Tibial nerve (tissue), 4 donors: ENCODE data around the gene RANBP3. TPM values are rescaled to one million over a fixed set of nuclear protein-coding genes. Genes with fewer than 3 reads are reported as not detected.

ENCODE experiments used
- DNase-seq, 2 donors: peaks; one replicate each; pipeline ENCODE4 v3.0.0-alpha.2; 2019; ENCODE audit warnings: low spot score in 2 of 2
- H3K27ac ChIP-seq, 4 donors: fragments of 200-600 bp; sonication (generic) in 3 of 4; one replicate each; pipeline ENCODE4 v1.5.1; 2017 to 2019; ENCODE audit warnings: mild to moderate bottlenecking in 1 of 4
- H3K27me3 ChIP-seq, 2 donors: fragments of 200-600 bp; sonication (generic) in 1 of 2; one replicate each; pipeline versions ENCODE4 v1.5.1 to v1.6.0; 2017 to 2019
- H3K36me3 ChIP-seq, 3 donors: fragments of 200-600 bp; sonication (generic); one replicate each; pipeline ENCODE4 v1.5.1; 2018 to 2019
- H3K4me1 ChIP-seq, 4 donors: fragments of 200-600 bp; sonication (generic) in 3 of 4; one replicate each; pipeline ENCODE4 v1.5.1; 2017 to 2019
- H3K4me3 ChIP-seq, 4 donors: fragments of 200-600 bp; sonication (generic) in 3 of 4; one replicate each; pipeline ENCODE4 v1.5.1; 2017 to 2019; ENCODE audit warnings: mild to moderate bottlenecking in 1 of 4, moderate library complexity in 1 of 4
- H3K9me3 ChIP-seq, 4 donors: fragments of 200-600 bp; sonication (generic) in 3 of 4; one replicate each; pipeline ENCODE4 v1.5.1; 2017 to 2019
- EP300 ChIP-seq, 2 donors: sonication (generic); formaldehyde crosslinking; IDR thresholded peaks; one replicate each; pipeline ENCODE4 v1.6.1; 2017; ENCODE audit warnings: antibody characterized with exemption in 2 of 2, mild to moderate bottlenecking in 1 of 2
- POLR2A ChIP-seq, 2 donors: fragments of 450-650 bp; IDR thresholded peaks; one replicate each; pipeline ENCODE4 v1.6.1; 2017; ENCODE audit warnings: antibody characterized with exemption in 2 of 2, mild to moderate bottlenecking in 2 of 2, moderate library complexity in 2 of 2
- WGBS, 2 donors: methylation state at CpG; one replicate each; pipeline ENCODE4 v1.1.5; 2018; 5-methylcytosine and 5-hydroxymethylcytosine counted together
- total RNA-seq, 4 donors: library from RNA; depleted of rRNA; stranded (reverse); fragments of >200 nt; gene quantifications; one replicate each; pipeline ENCODE4 v1.1.0, GENCODE V29; 2016
- TF ChIP-seq, protein P1 (sequence below), 5 experiments: fragments of 200-600 bp in 3 of 5; fragments of 450-650 bp in 2 of 5; sonication (generic) in 3 of 5; IDR thresholded peaks; one replicate each; pipeline ENCODE4 v1.5.1; 2016 to 2019; ENCODE audit warnings: antibody characterized with exemption in 5 of 5, mild to moderate bottlenecking in 3 of 5, moderate library complexity in 2 of 5

RANBP3 gene
- total RNA-seq, 4 donors from 2014 or later, result 75.4 to 129 (median 95.6) TPM

DNA sequence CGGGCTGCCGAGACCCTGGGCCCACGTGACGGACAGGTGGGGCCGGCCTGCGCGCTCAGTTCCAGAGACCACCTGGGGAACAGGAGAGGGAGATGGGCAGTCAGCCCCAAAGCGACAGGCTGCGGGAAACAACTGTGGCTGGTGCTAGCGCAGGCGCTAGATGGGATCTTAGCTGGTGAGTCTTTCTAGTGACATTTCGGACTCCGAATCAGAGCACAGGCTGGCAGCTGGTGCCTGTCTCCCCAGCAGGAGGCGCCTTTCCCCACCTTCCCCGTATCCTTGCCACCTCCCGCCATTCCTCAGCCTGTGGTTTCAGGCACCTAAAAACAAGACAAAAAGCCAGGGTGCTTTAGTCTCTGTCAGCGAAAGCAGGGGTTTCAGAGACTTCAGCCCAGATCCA lies 19.4 kb upstream of the RANBP3 start:
- DNase-seq, result no peak
- Histone ChIP-seq H3K4me1 (peaks cover 0 to 8% (median 0%) of the 10 kb centered on the region in 4 donors), H3K9me3 (no peaks in the 10 kb centered on the region), H3K27ac (no peak overlapping the region), H3K36me3 (peaks cover 0 to 86% (median 0%) of the 10 kb centered on the region in 3 donors), H3K4me3 (no peak overlapping the region), H3K27me3 (no peaks in the 10 kb centered on the region)
- TF ChIP-seq, protein P1, sequence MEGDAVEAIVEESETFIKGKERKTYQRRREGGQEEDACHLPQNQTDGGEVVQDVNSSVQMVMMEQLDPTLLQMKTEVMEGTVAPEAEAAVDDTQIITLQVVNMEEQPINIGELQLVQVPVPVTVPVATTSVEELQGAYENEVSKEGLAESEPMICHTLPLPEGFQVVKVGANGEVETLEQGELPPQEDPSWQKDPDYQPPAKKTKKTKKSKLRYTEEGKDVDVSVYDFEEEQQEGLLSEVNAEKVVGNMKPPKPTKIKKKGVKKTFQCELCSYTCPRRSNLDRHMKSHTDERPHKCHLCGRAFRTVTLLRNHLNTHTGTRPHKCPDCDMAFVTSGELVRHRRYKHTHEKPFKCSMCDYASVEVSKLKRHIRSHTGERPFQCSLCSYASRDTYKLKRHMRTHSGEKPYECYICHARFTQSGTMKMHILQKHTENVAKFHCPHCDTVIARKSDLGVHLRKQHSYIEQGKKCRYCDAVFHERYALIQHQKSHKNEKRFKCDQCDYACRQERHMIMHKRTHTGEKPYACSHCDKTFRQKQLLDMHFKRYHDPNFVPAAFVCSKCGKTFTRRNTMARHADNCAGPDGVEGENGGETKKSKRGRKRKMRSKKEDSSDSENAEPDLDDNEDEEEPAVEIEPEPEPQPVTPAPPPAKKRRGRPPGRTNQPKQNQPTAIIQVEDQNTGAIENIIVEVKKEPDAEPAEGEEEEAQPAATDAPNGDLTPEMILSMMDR (IDR thresholded peaks at IDR 0.05), result no peak
- TF ChIP-seq EP300 (IDR thresholded peaks at IDR 0.05) (no peak), POLR2A (IDR thresholded peaks at IDR 0.05) (no peak)
- WGBS, 2 donors, result 79 to 87% methylated on average over 17 of the region's 17 CpGs

DNA sequence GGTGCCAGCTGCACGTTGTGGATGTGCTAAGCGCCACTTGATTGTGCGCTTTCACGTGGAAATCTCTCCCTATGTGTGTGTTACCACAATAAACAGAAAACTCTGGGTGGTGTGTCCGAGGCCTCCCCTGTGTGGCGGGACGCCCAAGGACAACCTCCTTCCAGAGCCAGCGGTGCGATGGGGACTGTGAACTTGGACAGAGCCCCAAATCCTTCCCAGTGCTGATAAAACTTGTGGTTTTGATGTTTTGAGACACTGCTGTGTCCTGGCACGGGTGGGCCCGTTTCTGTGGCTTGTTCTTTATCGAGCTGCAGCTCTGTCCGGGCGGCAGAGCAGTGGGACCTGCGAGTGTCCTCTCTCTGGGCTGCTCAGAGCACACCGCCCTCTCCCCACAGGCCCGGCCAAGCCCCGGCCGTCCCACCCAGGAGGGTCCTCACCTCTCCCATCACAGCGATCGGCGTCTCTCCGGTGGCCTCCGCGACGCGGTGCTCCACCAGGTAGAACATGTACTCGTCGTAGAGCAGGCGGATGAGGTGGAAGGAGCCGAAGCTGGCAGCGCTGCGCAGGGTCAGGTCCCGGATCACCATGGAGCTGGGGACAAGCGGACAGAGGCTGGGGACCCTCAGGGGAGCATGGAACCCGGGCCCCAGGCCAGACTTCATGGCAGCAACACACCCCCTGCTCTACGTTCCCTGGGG lies 18.8 kb upstream of the RANBP3 start:
- no peak for DNase-seq
- Histone ChIP-seq H3K4me1 (peaks cover 0 to 8% (median 0%) of the 10 kb centered on the region in 4 donors), H3K9me3 (no peaks in the 10 kb centered on the region), H3K27me3 (no peaks in the 10 kb centered on the region), H3K4me3 (no peak overlapping the region), H3K27ac (no peak overlapping the region), H3K36me3 (peaks cover 0 to 85% (median 0%) of the 10 kb centered on the region in 3 donors)
- WGBS, 2 donors, result 91 to 94% methylated on average over 33 to 36 of the region's 37 CpGs
- TF ChIP-seq, protein P1 (IDR thresholded peaks at IDR 0.05), result no peak
- no peak for TF ChIP-seq EP300 (IDR thresholded peaks at IDR 0.05)
- no peak for TF ChIP-seq POLR2A (IDR thresholded peaks at IDR 0.05)

DNA sequence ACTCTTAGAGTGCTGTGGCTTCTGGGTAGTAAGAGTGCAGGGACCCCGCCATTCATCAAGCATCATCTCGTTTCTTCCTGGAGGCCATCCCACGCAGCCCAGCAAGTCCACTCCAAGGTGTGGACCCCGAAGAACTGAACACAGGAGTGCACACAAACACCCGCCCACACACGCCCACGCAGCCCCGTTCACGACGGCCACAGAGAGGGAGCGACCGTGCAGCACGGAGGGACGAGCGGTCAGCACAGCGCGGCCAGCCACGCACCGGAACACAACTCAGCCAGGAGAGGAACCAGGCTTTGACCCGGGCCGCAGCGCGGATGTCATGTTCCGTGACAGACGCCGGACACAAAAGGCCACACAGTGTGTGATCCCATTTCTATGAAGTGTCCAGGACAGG lies 18.2 kb upstream of the RANBP3 start:
- no peak for DNase-seq
- H3K27me3 ChIP-seq, result no peaks in the 10 kb centered on the region
- no peaks in the 10 kb centered on the region for H3K9me3 ChIP-seq
- H3K4me3 ChIP-seq, result no peak overlapping the region
- TF ChIP-seq POLR2A (IDR thresholded peaks at IDR 0.05) (no peak), EP300 (IDR thresholded peaks at IDR 0.05) (no peak)
- H3K4me1 ChIP-seq, result peaks cover 0 to 8% (median 0%) of the 10 kb centered on the region in 4 donors
- WGBS, 2 donors, result 87 to 92% methylated on average over 19 to 26 of the region's 26 CpGs
- H3K36me3 ChIP-seq, result peaks cover 0 to 80% (median 0%) of the 10 kb centered on the region in 3 donors
- no peak overlapping the region for H3K27ac ChIP-seq

DNA sequence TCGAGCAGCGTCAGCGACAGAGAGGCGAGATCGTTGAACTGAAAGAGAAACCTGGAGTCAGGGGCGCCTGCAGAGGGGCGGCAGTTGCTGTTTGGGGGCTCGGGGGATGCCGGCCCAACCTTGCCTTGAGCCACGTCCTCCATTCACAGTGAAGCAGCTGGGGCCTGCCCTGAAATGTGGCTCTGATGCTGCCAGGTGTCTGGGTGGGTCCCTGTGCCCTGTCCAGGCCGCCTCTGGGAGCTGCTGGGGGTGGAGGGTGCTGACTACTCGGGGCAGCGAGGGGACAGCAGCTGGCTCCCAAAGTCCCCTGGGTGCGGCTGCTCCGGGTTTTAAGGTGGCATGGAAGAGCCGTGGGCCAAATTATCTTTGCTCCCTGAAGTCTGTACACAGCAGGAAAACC lies 17.7 kb upstream of the RANBP3 start:
- no peak for DNase-seq
- Histone ChIP-seq H3K36me3 (peaks cover 0 to 75% (median 0%) of the 10 kb centered on the region in 3 donors), H3K4me3 (no peak overlapping the region), H3K9me3 (no peaks in the 10 kb centered on the region), H3K4me1 (peaks cover 0 to 8% (median 0%) of the 10 kb centered on the region in 4 donors), H3K27ac (no peak overlapping the region), H3K27me3 (no peaks in the 10 kb centered on the region)
- 95% methylated on average over 16 of the region's 16 CpGs for WGBS, 2 donors
- TF ChIP-seq, protein P1 (IDR thresholded peaks at IDR 0.05), result no peak
- TF ChIP-seq EP300 (IDR thresholded peaks at IDR 0.05) (no peak), POLR2A (IDR thresholded peaks at IDR 0.05) (no peak)

DNA sequence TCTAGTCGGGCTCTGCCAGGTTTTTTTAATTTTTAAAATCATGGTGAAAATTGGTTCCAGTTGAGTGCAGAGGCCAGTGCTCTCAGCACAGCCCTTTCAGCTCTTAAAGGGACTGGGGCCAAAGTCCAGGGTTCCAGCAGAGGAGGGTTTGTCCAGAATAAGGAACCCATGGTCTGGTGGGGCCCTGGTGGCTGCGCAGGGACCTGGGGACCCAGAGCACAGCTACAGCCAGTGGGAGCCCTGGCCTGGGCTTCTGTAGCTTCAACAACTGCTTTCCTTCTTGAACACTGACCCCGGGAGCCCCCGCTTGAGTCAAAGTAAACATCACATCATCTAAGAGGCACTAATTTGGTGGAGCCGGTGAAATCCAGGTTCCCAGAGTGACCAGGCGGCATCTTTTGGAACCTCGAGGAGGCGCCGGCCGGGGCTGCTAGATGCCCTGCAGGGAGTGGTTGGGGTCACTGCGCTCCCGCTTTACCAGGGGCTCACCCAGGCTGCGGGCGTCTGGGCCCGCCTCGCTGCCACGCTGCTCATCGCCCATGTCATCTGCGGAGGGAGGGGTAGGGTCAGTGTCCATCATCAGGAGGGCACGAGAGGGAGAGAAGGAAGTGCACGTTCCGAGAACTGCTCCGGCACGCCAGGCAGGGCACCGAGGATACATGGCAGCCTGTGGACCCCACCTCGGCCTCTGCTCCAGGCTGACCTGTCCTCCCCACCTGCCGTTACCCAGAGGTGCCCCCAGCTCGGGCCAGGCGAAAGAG lies 16.6 kb upstream of the RANBP3 start:
- Histone ChIP-seq H3K4me1 (peaks cover 0 to 8% (median 0%) of the 10 kb centered on the region in 4 donors), H3K4me3 (no peak overlapping the region), H3K36me3 (peaks cover 0 to 65% (median 0%) of the 10 kb centered on the region in 3 donors), H3K9me3 (no peaks in the 10 kb centered on the region), H3K27ac (no peak overlapping the region), H3K27me3 (no peaks in the 10 kb centered on the region)
- DNase-seq, result no peak
- TF ChIP-seq POLR2A (IDR thresholded peaks at IDR 0.05) (no peak), EP300 (IDR thresholded peaks at IDR 0.05) (no peak)
- TF ChIP-seq, protein P1 (IDR thresholded peaks at IDR 0.05), result no peak
- 88 to 89% methylated on average over 25 to 29 of the region's 29 CpGs for WGBS, 2 donors
